GM18861 (cell line): ENCODE data around the gene CRLF1.
A peak's percentile ranks its signal among the peaks of the same experiment; 100 is the strongest.

ENCODE experiments used
- ATAC-seq: cut with Tn5 transposase; IDR thresholded peaks from one replicate; pipeline ENCODE4 v1.9.1; 2021; ENCODE audit not compliant: unreplicated experiment

Gene CRLF1

DNA sequence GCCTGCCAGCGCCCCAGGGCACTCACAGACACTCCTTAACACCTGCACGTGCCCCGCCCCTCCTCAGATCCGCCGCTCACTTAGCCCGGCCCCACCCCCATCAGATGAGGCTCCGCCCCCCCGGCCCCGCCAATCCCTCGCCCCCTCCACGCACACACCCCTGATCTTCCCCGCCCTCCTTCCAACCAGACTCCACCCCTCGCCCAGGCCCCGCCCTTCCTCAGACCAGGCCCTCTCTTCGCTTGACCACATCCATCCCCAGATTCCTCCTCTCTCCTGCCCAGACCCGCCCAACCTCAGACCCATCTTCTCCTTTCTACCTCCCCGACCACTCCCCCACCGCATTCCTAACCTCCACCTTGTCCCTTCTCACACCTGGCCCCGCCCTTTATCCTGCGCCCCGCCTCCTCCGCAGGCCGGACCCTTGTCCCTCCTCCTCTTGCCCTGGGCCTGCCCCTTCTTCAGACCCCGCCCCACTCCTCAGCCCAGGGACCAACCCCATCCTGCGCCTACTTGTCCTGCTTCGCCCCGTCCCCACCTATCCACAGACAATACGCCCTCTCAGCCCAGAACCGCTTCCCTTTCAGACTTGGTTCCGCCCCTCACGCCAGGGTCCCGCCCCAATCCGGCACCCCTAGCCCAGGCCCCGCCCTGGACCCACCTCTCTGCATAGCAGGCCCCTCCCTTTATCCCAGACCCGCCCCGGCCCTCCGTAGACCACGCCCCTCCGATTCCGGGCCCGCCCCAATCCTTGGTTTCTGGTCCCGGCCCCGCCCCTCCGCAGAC lies 29.8 kb upstream of the CRLF1 start:
- ATAC-seq, result peak; percentile 64

DNA sequence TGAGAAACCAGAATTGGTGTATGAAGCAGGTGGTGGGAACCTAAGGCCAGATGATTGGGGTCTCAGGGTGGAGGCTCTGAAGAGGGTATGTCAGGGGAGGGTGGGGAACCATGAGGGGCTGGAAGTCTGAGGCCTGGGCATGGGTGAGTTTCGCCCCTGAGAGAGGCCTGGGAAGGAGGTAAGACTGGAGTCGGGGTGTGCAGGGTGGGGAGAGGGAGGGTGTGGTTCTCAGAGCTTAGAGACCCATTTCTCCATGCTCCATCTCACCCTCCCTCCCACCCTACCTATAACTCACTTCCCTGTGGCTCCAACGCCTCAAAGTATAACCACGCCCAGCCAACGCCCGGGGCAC lies 29.2 kb upstream of the CRLF1 start:
- ATAC-seq, result no peak

DNA sequence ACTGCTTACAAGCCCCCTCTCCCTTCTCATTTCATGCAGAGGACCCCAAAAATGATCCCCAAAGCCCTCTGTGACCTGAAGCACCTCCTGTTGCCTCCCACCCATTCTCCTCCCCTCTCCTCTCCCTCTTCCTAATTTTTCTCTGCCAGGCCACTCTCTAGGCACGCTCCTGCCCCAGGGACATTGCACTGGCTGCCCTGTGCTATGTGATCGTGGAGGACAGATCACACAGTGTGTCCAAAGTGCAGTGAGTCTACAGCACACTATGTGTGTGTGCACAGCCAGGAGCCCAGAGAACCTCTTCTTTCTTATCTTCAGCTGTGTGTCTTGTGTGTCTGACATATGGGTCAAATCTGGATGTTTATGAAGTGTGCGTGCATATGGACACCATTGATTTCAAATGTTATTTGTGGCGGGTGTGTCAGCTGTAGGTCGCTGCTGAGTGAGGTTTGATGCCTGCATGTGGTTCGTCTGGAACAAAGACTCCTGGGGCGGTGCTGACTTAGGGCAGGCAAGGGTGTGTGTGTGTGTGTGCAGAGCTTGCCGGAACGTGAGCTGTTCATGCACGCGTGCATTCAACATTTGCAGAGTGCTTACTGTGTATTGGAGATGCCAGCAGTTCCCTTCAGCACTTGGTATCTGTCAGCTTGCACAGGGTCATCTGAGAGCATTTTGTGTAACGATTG lies 28.2 kb upstream of the CRLF1 start:
- no peak for ATAC-seq

- ATAC-seq, result no peak
Observed at GRCh38 chr19:18633321-18633720, 26.7 kb upstream of the CRLF1 start.

GRCh38 chr19:18629166-18630088 lies 22.8 kb upstream of the CRLF1 start:
- ATAC-seq, result no peak

DNA sequence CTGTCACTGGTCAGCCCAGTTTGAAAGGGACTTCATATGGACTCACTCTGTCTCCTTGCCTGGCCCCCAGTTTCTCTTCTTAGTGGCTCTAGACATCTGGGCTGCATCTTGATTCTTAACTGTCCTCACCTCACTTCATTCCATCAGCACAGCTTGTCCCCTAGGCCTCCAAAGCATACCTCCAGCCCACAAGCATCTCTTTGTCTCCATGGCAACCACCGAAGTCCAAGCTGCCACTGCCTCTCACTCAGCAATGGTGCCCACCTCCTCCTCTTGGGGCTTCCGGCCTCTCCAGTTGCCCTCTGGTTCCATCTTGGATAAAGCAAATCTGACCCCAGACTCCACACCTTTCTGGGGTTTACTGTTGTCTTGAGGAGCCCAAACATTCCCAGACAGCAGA lies 20.3 kb upstream of the CRLF1 start:
- ATAC-seq, result no peak

GRCh38 chr19:18620902-18621301 lies 14.3 kb upstream of the CRLF1 start:
- no peak for ATAC-seq

GRCh38 chr19:18620311-18620710 lies 13.7 kb upstream of the CRLF1 start:
- ATAC-seq, result no peak

GRCh38 chr19:18618236-18618635 lies 11.6 kb upstream of the CRLF1 start:
- ATAC-seq, result no peak

DNA sequence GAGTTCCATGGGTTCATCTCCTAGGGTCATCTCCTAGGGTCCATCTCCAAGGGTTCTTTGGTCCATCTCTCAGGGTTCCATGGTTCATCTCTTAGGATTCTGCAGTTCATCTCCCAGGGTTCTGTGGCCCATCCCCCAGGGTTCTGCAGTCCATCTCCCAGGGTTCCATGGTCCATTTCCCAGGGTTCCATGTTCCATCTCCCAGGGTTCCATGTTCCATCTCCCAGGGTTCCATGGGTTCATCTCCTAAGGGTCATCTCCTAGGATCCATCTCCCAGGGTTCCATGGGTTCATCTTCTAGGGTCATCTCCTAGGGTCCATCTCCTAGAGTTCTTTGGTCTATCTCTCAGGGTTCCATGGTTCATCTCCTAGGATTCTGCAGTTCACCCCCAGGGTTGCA lies 11.0 kb upstream of the CRLF1 start:
- no peak for ATAC-seq

DNA sequence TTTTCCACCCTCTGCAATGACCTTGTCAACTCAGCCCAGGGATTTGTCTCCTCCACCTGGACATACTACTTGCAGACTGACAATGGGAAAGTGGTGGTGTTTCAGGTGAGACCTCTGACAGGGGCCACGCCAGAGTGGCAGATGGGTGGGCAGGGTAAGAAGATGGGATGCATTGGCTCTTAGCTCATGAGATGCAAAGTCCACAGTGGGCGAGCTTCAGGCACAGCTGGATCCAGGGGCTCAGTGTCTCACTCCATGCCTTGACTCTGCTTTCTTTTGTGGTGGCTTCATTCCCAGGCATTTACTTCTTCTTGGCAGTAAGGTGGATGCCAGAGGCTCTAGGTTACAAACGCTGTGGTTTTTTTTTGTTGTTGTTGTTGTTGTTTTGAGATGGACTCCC lies 9.4 kb upstream of the CRLF1 start:
- ATAC-seq, result no peak

- ATAC-seq, result no peak
Observed at GRCh38 chr19:18613589-18614234, 7.1 kb upstream of the CRLF1 start.

GRCh38 chr19:18612772-18613588 lies 6.4 kb upstream of the CRLF1 start, which contains the start of gene TMEM59L:
TMEM59L (plus strand) TSS chr19:18612870; CDS start chr19:18612959, 89 bp downstream.
- no peak for ATAC-seq

DNA sequence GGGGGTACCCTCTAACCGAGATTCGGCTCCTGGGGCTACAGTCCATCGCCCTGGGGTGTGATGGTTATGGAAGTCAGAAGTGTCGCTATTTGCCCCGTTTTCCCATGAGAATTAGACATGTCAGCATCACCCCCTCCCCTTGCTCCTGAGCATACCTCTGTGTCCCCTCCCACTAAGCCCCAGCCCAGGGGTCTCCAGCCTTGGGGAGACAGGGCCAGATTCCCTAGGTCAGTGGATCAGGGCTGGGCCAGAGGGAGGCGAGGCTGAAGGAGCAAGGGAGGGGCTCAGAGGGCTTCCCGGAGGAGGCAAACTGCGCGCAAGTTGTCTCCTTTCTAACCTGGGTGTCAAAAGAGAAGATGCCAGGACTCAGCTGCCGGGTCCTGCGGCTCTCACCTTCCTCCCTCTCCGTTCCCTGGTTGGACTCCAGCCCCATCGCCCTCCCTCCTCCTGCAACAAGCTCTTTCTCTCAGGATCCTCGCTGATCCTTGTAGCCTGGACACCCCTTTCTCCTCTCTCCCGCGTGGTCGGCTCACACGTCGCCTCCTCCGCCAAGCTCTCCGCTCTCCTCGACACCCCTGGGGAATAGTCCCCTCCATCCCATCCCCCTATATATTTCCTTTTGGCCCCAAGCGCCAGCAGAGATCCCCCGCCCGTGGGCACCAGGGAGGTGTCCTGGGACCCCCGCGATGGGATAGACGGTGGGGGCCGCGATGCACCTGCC lies 5.6 kb upstream of the CRLF1 start:
- no peak for ATAC-seq

- no peak for ATAC-seq
Observed at GRCh38 chr19:18611327-18612050, 4.9 kb upstream of the CRLF1 start.

DNA sequence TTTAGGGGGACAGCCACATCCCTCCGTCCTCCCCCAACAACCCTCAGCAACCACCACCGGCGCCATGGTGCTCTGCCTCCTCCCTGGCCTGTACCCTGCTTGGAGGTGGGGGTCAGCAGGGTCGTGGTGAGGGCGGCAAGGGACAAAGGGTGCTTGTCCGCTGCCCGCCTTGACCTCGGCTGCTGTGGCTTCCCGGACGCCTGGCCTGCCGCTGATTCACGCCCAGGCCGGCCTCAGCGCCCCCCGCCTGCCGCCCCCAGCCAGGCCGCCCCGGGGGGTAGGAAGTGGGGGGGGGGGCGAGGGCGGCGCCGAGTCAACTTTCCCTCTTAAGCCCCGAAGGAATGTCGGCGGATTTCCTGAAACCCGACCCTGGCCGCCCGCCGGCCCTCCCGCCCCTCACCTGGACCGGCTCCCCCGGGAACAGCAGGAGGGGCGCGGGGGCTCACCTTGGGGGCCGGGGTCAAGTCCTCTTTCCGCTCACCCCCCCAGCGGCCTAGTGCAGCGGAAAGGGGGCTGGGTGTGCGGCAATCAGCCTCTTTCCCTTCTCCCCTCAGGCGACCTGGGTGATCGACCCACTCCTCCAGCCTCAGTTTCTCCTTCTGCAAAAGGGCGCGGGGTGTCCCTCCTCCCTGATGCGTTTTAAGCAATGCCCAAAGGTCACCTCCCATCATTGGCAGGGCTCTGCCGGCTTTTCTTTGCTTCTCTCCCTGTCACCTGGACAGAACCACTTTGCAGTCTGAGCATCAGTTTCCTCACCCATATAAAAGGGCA lies 4.1 kb upstream of the CRLF1 start:
- ATAC-seq, result no peak

- ATAC-seq, result no peak
Observed at GRCh38 chr19:18610245-18610555, 3.6 kb upstream of the CRLF1 start.

GRCh38 chr19:18609717-18610051 lies 3.1 kb upstream of the CRLF1 start:
- ATAC-seq, result no peak
